Activated T-helper 1 cell treated with anti-CD3 and anti-CD28 coated beads, Interleukin-12 subunit alpha, Interleukin-12 subunit beta, Interleukin-2, Interleukin-4 antibody, amounts not matched to agents 30 ng/mL and 10 ng/mL and 1 ng/mL, durations not matched to agents 14 hours and 24 hours and 36 hours (primary cell): Measurements from ENCODE around the gene LCK. TPM values are rescaled to one million over a fixed set of nuclear protein-coding genes. Genes with fewer than 3 reads are reported as not detected.

Source experiments
- DNase-seq: peaks from one replicate; pipeline ENCODE4 v3.0.0; 2021; ENCODE audit warnings: low spot score
- H3K27ac Mint-ChIP-seq: one replicate; pipeline ENCODE4 v1.8.0; 2021; ENCODE audit warnings: mild to moderate bottlenecking, mixed read lengths
- H3K27me3 Mint-ChIP-seq: one replicate; pipeline ENCODE4 v1.8.0; 2022; ENCODE audit warnings: mild to moderate bottlenecking, moderate library complexity, mixed read lengths; ENCODE audit not compliant: insufficient read depth
- H3K36me3 Mint-ChIP-seq: one replicate; pipeline ENCODE4 v1.8.0; 2021; ENCODE audit warnings: low read depth, mixed read lengths
- H3K4me1 Mint-ChIP-seq: one replicate; pipeline ENCODE4 v1.8.0; 2021; ENCODE audit warnings: low read depth, mixed read lengths
- H3K4me3 Mint-ChIP-seq: one replicate; pipeline ENCODE4 v1.8.0; 2021; ENCODE audit warnings: mild to moderate bottlenecking, moderate library complexity, mixed read lengths
- H3K9me3 Mint-ChIP-seq: one replicate; pipeline ENCODE4 v1.8.0; 2021; ENCODE audit warnings: mixed read lengths
- intact Hi-C: fragments of 100-400 bp; cut with micrococcal nuclease; formaldehyde crosslinking; loops from one replicate; pipeline ENCODE4 v1.15.1; 2024
- total RNA-seq: library from RNA; stranded (reverse); gene quantifications from 2 replicates; pipeline ENCODE4 v1.2.3, GENCODE V29; 2022

The LCK gene
- total RNA-seq = 269 and 281 TPM in 2 replicates

- Mint-ChIP-seq H3K9me3 (no peaks in the 10 kb centered on the region), H3K36me3 (peaks cover 26% of the 10 kb centered on the region), H3K27ac (peak within 1 kb of the TSS; percentile 92), H3K27me3 (no peaks in the 10 kb centered on the region), H3K4me3 (peak within 1 kb of the TSS; percentile 99), H3K4me1 (peaks cover 70% of the 10 kb centered on the region)
- intact Hi-C loops = loop anchor here (1.0 to 10.0 kb wide), 6 partner anchors 23 to 734 kb away; partner anchors contain the start of genes IQCC and MARCKSL1
- DNase-seq = peak; percentile 53
Observed at GRCh38 chr1:32250893-32251716, at the start of gene LCK. Gene LCK (plus strand): TSS chr1:32251265. CDS start chr1:32274330, 23,065 bp downstream.

DNA sequence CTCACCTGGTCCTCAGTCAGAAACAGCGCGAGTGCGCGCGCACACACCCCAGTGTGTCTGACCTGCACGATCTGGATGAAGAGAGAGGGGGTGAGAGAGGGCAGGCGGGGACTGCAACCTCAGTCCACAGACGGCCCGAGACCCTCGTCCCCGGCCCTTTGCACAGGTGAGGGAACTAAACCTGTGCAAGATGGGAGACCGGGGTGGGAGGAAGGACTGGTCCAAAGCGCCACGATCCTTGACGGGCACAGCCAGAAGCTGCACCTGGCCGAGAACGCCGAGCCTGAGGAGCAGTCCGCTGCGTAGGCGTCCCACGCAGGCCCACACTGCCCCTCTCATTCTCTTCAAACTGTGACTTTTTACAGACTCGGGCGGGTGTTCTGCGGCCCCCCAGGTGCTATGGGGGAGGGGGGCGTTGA is 46.1 kb upstream of the LCK start:
- intact Hi-C loops = loop anchor here (1.0 kb wide), 3 partner anchors 46 to 189 kb away; partner anchors contain the start of genes BSDC1, HDAC1 and LCK
- Mint-ChIP-seq H3K27me3 (no peaks in the 10 kb centered on the region), H3K36me3 (peaks cover 13% of the 10 kb centered on the region), H3K27ac (no peak overlapping the region), H3K9me3 (no peaks in the 10 kb centered on the region), H3K4me1 (peaks cover 44% of the 10 kb centered on the region), H3K4me3 (peak overlapping the region; percentile 58)
- no peak for DNase-seq

DNA sequence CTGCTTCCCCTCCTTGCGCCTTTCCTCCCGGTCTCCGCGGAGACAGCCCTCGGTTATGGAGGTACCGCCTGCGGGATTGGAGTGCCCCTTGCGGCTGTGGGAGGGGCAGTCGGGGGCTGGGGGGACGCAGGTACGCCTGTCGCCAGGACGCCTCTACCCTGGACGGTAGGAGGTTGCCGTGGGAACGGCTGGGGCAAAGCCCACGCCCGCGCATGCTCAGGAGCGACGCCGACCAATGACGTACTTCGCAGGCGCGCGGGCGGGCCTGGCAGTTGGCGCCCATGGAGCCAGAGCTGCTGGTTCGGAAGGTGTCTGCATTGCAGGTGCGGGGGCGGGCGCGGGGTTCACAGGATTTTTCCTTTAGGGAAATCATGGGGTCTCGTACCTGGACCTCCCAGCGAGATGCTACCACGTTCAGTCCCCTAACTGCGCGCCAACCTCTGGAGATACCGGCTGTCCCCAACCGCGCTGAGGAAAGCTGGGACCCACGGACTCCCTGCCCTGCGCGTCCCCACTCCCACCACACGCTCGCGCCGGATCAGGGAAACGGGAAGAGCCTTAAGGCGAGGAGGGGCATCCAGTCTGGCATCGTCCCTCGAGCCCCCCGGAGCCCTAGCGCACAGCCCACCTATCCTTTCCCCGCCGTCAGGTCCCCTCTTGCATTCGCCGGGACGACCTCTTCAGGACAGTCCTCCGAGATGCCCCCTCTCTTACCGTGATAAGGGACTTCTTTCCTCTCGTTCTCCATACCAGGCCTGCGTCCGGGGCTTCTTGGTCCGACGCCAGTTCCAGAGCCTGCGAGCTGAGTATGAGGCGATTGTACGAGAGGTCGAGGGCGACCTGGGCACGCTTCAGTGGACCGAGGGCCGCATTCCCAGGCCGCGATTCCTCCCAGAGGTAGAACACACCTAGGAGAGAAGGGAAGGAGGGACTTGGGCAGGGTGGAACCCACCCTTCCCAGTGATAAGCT is 45.4 kb upstream of the LCK start, which contains the start of gene IQCC:
IQCC (plus strand) TSS at position 271 of the 970 bp plus-strand sequence; CDS start at position 282, 11 bp downstream.
- peaks cover 38% of the 10 kb centered on the region for H3K4me1 Mint-ChIP-seq
- H3K27ac Mint-ChIP-seq = peak within 1 kb of the TSS; percentile 80
- intact Hi-C loops = loop anchor here (1.0 kb wide), 3 partner anchors 46 to 189 kb away; partner anchors contain the start of genes BSDC1, HDAC1 and LCK
- H3K4me3 Mint-ChIP-seq = peak within 1 kb of the TSS; percentile 90
- peaks cover 9% of the 10 kb centered on the region for H3K36me3 Mint-ChIP-seq
- no peaks in the 10 kb centered on the region for H3K27me3 Mint-ChIP-seq
- DNase-seq = peak; percentile 83
- no peaks in the 10 kb centered on the region for H3K9me3 Mint-ChIP-seq

GRCh38 chr1:32208469-32208868 is 42.6 kb upstream of the LCK start:
- Mint-ChIP-seq H3K27ac (no peak overlapping the region), H3K4me3 (no peak overlapping the region), H3K4me1 (peaks cover 19% of the 10 kb centered on the region), H3K27me3 (no peaks in the 10 kb centered on the region), H3K9me3 (no peaks in the 10 kb centered on the region), H3K36me3 (peaks cover 5% of the 10 kb centered on the region)
- intact Hi-C loops = no loop called here
- DNase-seq = no peak

- peaks cover 14% of the 10 kb centered on the region for H3K4me1 Mint-ChIP-seq
- H3K27ac Mint-ChIP-seq = peak within 1 kb of the TSS; percentile 40
Observed at GRCh38 chr1:32208891-32209328, 42.2 kb upstream of the LCK start, which contains the start of gene DCDC2B. Gene DCDC2B (plus strand): TSS chr1:32209089. CDS start chr1:32209094, 5 bp downstream.

GRCh38 chr1:32215629-32216480 is 35.2 kb upstream of the LCK start:
- intact Hi-C loops = loop anchor here (1.0 kb wide), 3 partner anchors 32 to 198 kb away; no protein-coding TSS in a partner anchor
- Mint-ChIP-seq H3K36me3 (peaks cover 6% of the 10 kb centered on the region), H3K27ac (no peak overlapping the region), H3K4me1 (peaks cover 17% of the 10 kb centered on the region), H3K4me3 (no peak overlapping the region), H3K9me3 (no peaks in the 10 kb centered on the region), H3K27me3 (no peaks in the 10 kb centered on the region)
- DNase-seq = peak; percentile 35

More at GRCh38 chr1:32208891-32209328, 42.2 kb upstream of the LCK start, which contains the start of gene DCDC2B:
- no peak for DNase-seq
- Mint-ChIP-seq H3K9me3 (no peaks in the 10 kb centered on the region), H3K36me3 (peaks cover 5% of the 10 kb centered on the region), H3K27me3 (no peaks in the 10 kb centered on the region), H3K4me3 (no peak within 1 kb of the TSS)
- intact Hi-C loops = no loop called here

DNA sequence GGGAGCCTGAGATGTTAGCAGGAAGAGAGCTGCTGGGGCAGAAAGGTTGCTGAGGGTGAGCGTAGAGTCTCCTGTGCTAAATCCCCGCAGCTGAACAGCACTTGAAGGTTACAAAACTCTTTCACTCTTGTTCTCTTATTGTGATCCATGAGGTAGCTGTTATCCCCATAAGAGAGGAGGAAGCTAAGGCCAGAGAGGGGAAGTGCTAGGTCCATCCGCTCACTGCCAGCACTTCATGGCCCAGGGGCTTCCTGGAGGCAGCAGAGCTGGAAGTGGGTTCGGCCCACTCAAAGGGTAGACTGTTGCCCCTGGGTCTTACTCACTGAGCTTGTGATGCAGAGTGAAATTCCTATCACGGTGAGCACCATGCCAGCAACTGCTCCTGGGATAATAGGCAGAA is 34.5 kb upstream of the LCK start:
- peaks cover 24% of the 10 kb centered on the region for H3K4me1 Mint-ChIP-seq
- H3K9me3 Mint-ChIP-seq = no peaks in the 10 kb centered on the region
- H3K27me3 Mint-ChIP-seq = no peaks in the 10 kb centered on the region
- H3K36me3 Mint-ChIP-seq = peaks cover 6% of the 10 kb centered on the region
- H3K27ac Mint-ChIP-seq = no peak overlapping the region
- H3K4me3 Mint-ChIP-seq = no peak overlapping the region
- DNase-seq = no peak
- intact Hi-C loops = no loop called here

DNA sequence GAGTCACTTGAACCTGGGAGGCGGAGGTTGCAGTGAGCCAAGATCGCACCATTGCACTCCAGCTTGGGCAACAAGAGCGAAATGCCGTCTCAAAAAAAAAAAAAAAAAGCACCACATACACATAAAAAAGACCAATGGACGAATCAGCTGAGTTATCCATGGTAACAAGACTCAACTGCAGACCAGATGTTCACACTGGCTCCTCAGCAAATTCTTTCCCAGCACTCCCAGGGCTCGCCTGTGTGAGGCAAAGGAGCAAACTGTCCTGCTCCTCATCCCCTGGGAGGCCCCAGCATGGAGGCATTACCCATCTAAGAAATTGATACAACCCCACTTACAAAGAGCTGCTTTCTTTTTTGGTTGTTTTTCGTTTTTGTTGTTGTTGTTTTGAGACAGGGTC is 32.0 kb upstream of the LCK start:
- intact Hi-C loops = no loop called here
- H3K27ac Mint-ChIP-seq = no peak overlapping the region
- H3K4me3 Mint-ChIP-seq = no peak overlapping the region
- H3K36me3 Mint-ChIP-seq = peaks cover 13% of the 10 kb centered on the region
- no peak for DNase-seq
- H3K9me3 Mint-ChIP-seq = no peaks in the 10 kb centered on the region
- H3K4me1 Mint-ChIP-seq = peaks cover 35% of the 10 kb centered on the region
- no peaks in the 10 kb centered on the region for H3K27me3 Mint-ChIP-seq

DNA sequence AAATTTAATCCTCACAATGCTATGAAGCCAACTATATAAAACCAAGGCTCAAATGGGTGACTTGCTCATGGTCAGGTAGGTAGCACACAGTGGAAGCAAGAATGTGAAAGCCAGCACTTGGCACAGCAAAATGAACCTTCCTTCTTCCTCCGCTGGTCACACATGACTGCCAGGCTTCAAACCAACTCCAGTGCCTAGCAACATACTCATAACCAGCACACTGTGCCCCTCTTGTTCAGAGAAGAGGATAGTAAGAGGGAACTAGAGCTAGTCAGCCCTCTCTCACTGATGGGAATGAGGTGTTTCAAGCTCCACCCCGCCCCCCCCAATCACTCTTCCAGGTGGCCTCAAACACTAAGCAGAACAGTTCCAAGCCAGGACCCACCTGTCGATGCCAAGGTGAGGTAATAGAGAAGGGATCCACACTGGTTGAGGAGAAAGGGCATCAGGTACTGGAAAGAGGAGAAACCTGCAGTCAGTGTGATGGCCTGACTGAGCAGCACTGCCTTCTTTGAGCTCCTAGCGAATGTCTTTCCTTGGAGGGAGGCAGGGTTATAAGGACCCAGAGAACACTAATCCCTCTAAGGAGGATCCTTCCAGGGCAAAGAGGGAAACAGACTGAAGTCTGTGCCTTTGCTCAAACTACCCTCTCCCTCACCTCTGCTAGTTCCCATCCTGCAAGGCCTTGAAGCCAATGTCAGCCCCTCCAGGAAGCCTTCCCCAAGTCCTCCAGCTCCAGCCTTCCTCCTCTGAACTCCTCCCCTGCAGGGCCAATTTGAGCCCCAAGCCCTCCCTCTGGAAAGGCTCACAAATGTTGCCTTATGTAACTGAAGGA is 30.1 kb upstream of the LCK start:
- intact Hi-C loops = loop anchor here (10.0 kb wide), 1 partner anchor 54 kb away; no protein-coding TSS in a partner anchor
- H3K27me3 Mint-ChIP-seq = no peaks in the 10 kb centered on the region
- H3K9me3 Mint-ChIP-seq = no peaks in the 10 kb centered on the region
- H3K27ac Mint-ChIP-seq = peak overlapping the region; percentile 95
- H3K36me3 Mint-ChIP-seq = peaks cover 21% of the 10 kb centered on the region
- H3K4me3 Mint-ChIP-seq = peak overlapping the region; percentile 98
- no peak for DNase-seq
- H3K4me1 Mint-ChIP-seq = peaks cover 32% of the 10 kb centered on the region

GRCh38 chr1:32221581-32221979 is 29.5 kb upstream of the LCK start:
- DNase-seq = no peak
- Mint-ChIP-seq H3K4me1 (peaks cover 27% of the 10 kb centered on the region), H3K36me3 (peaks cover 25% of the 10 kb centered on the region), H3K27ac (peak overlapping the region; percentile 95), H3K4me3 (peak overlapping the region; percentile 98), H3K9me3 (no peaks in the 10 kb centered on the region), H3K27me3 (no peaks in the 10 kb centered on the region)
- intact Hi-C loops = loop anchor here (10.0 kb wide), 1 partner anchor 53 kb away; no protein-coding TSS in a partner anchor
